Esophagus squamous epithelium (tissue), 5 donors: Measurements from ENCODE around the gene RASGRF2. TPM values are rescaled to one million over a fixed set of nuclear protein-coding genes. Genes with fewer than 3 reads are reported as not detected.

Source experiments
- DNase-seq: peaks from one replicate; lab custom pipeline; 2025; lab: John Stamatoyannopoulos, UW
- H3K27ac ChIP-seq, 4 donors: fragments of 200-600 bp; sonication (generic); one replicate each; pipeline ENCODE4 v1.5.1; 2016 to 2019; ENCODE audit warnings: mild to moderate bottlenecking in 1 of 4
- H3K27me3 ChIP-seq, 4 donors: fragments of 200-600 bp; sonication (generic); 1 replicate in 3 of 4; 2 replicates in 1 of 4; pipeline versions ENCODE4 v1.5.1 to v1.6.0; 2017 to 2021; ENCODE audit warnings: antibody characterized with exemption in 1 of 4
- H3K36me3 ChIP-seq, 3 donors: fragments of 200-600 bp; sonication (generic); one replicate each; pipeline ENCODE4 v1.5.1; 2016 to 2019
- H3K4me1 ChIP-seq, 3 donors: fragments of 200-600 bp; sonication (generic); one replicate each; pipeline ENCODE4 v1.5.1; 2017 to 2019
- H3K4me3 ChIP-seq, 4 donors: fragments of 200-600 bp; sonication (generic); 1 replicate in 3 of 4; 2 replicates in 1 of 4; pipeline ENCODE4 v1.5.1; 2016 to 2019; ENCODE audit warnings: mild to moderate bottlenecking in 2 of 4, moderate library complexity in 1 of 4
- H3K9me3 ChIP-seq, 3 donors: fragments of 200-600 bp; sonication (generic); one replicate each; pipeline ENCODE4 v1.5.1; 2016 to 2019
- CTCF ChIP-seq, 6 experiments: fragments of 450-650 bp in 4 of 6; fragments of 200-600 bp in 2 of 6; sonication (generic) in 2 of 6; IDR thresholded peaks; one replicate each; pipeline ENCODE4 v1.5.1; 2016 to 2019; ENCODE audit warnings: antibody characterized with exemption in 6 of 6, mild to moderate bottlenecking in 4 of 6, moderate library complexity in 4 of 6
- POLR2A ChIP-seq, 4 donors: fragments of 450-650 bp; IDR thresholded peaks; one replicate each; pipeline ENCODE4 v1.6.1; 2017; ENCODE audit warnings: antibody characterized with exemption in 4 of 4, mild to moderate bottlenecking in 4 of 4, moderate library complexity in 3 of 4
- WGBS, 2 donors: methylation state at CpG; one replicate each; pipeline ENCODE4 v1.1.5; 2018; 5-methylcytosine and 5-hydroxymethylcytosine counted together
- intact Hi-C: fragments of 100-400 bp; cut with DNase I; formaldehyde crosslinking; loops from one replicate; pipeline ENCODE4 v1.15.0; 2022
- total RNA-seq, 4 donors: library from RNA; depleted of rRNA; stranded (reverse); fragments of >200 nt; gene quantifications; one replicate each; pipeline ENCODE4 v1.1.0, GENCODE V29; 2016
- donor health status: DM: yes; HTN: yes; CAD: no.

The RASGRF2 gene
- total RNA-seq, 4 donors from 2014 or later, result 0.49 to 3.2 (median 0.62) TPM

DNA sequence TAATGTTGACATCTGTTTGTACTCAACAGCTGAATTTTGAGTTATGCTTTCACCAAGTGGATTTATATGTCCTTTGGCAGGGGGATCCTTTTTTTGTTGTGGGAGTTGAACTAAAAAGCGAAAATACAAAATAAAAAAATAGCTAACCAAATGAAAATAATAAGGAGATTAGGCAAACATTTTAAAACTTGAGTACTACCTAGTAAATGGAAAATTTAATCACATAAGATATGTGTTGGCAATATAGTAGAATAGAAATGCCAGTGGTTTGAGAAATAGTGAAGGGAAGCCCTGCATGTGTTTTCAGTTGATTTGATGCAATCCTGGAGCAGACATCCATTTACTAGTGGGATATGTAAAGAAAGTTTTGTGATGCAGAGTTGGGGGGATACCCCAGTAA is 98.0 kb downstream of the RASGRF2 start:
- Histone ChIP-seq H3K4me3 (no peak overlapping the region), H3K4me1 (no peaks in the 10 kb centered on the region), H3K36me3 (no peaks in the 10 kb centered on the region), H3K27ac (no peak overlapping the region), H3K9me3 (no peaks in the 10 kb centered on the region), H3K27me3 (no peaks in the 10 kb centered on the region)
- TF ChIP-seq CTCF (IDR thresholded peaks at IDR 0.05) (no peak), POLR2A (IDR thresholded peaks at IDR 0.05) (no peak)
- 55 to 87% methylated on average over 1 of the region's 1 CpG for WGBS, 2 donors
- DNase-seq, result no peak
- intact Hi-C loops, result no loop called here

DNA sequence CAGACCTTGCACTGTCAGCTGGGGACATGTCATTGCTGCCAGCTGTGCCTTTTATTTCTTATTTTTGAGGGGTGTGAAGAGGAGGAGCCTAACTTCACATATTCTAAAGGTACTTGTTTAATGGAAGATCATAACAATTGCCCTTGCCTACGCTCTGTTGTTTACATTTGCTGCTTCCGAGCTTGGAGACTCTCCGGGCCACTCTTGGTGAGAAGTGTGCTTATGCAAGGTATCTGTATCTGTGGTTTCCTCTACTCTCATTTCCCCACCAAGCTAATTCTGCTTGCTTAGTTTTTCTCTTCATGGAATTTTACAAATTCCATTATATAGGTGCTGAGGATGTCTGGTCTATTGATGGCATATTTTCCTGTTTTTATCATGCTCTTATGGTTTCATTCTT is 105.3 kb downstream of the RASGRF2 start:
- no peak for DNase-seq
- TF ChIP-seq POLR2A (IDR thresholded peaks at IDR 0.05) (no peak), CTCF (IDR thresholded peaks at IDR 0.05) (no peak)
- Histone ChIP-seq H3K4me1 (no peaks in the 10 kb centered on the region), H3K9me3 (peaks cover 0 to 5% (median 0%) of the 10 kb centered on the region in 3 donors), H3K27ac (no peak overlapping the region), H3K36me3 (no peaks in the 10 kb centered on the region), H3K27me3 (no peaks in the 10 kb centered on the region), H3K4me3 (no peak overlapping the region)
- intact Hi-C loops, result no loop called here
- WGBS, 2 donors, result 31 to 35% methylated on average over 3 of the region's 3 CpGs

DNA sequence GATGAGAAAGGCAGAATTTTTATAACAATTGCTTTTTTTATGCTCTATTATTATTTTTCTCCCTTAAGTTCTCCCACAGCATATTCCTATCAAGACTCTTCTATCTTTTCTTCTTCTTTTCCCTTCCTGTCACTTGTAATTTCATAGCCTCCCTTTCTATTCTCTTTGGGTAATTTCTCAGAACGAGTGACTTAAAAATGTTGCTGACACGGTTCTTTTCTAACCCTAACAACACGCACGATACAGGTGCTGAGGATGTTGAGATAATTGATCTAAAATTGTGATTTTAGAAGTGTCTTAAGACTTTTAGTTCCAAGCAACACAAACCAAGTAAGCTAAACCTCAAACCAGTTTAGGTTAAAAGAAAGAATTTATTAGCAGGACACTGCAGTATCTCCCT is 105.9 kb downstream of the RASGRF2 start:
- peaks cover 0 to 5% (median 0%) of the 10 kb centered on the region in 3 donors for H3K9me3 ChIP-seq
- no peaks in the 10 kb centered on the region for H3K36me3 ChIP-seq
- H3K4me3 ChIP-seq, result no peak overlapping the region
- 89 to 96% methylated on average over 4 of the region's 4 CpGs for WGBS, 2 donors
- DNase-seq, result no peak
- TF ChIP-seq POLR2A (IDR thresholded peaks at IDR 0.05) (no peak), CTCF (IDR thresholded peaks at IDR 0.05) (no peak)
- intact Hi-C loops, result no loop called here
- H3K4me1 ChIP-seq, result no peaks in the 10 kb centered on the region
- H3K27me3 ChIP-seq, result no peaks in the 10 kb centered on the region
- no peak overlapping the region for H3K27ac ChIP-seq

DNA sequence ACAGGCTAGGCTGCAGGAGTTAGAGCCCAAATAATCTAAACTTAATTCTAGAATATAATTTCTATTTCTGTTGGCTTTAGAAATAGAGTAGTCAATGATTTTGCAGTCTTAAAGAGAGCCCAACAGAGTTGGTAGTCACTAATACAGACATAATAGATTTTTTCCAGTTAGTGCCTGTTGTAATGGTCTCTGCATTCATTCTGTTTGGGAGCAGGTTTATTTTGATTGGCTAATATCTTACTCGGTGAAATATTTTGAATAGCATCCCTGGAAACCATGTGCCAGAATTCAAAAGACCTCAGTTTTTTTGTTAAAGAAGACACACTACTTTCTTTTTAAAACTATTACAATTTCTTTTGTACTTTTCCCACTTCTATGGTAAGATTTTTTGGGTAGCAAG is 107.2 kb downstream of the RASGRF2 start:
- 55 to 64% methylated on average over 1 of the region's 1 CpG for WGBS, 2 donors
- Histone ChIP-seq H3K4me3 (no peak overlapping the region), H3K36me3 (no peaks in the 10 kb centered on the region), H3K27ac (no peak overlapping the region), H3K9me3 (peaks cover 0 to 5% (median 0%) of the 10 kb centered on the region in 3 donors), H3K27me3 (no peaks in the 10 kb centered on the region), H3K4me1 (no peaks in the 10 kb centered on the region)
- intact Hi-C loops, result no loop called here
- no peak for DNase-seq
- TF ChIP-seq CTCF (IDR thresholded peaks at IDR 0.05) (no peak), POLR2A (IDR thresholded peaks at IDR 0.05) (no peak)

DNA sequence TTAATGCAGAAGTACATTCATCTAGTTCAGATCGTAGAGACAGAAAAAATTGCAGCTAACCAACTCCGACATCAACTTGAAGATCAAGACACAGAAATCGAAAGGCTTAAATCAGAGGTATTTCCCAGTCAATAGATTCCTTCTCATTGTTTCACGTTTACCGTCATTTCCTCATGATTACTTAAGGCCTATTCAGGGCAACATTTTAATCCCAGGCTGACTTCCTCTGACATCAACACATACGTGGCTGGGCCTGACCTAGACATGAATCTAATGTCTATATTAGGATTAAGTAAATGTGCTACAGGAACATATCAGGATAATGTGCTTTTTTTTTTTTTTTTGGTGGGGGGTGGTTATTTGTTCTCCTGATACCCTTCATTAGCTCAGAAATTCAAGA is 107.9 kb downstream of the RASGRF2 start:
- no peaks in the 10 kb centered on the region for H3K36me3 ChIP-seq
- WGBS, 2 donors, result 45 to 52% methylated on average over 6 of the region's 6 CpGs
- DNase-seq, result no peak
- H3K4me3 ChIP-seq, result no peak overlapping the region
- H3K9me3 ChIP-seq, result peaks cover 0 to 5% (median 0%) of the 10 kb centered on the region in 3 donors
- H3K4me1 ChIP-seq, result no peaks in the 10 kb centered on the region
- TF ChIP-seq POLR2A (IDR thresholded peaks at IDR 0.05) (no peak), CTCF (IDR thresholded peaks at IDR 0.05) (no peak)
- H3K27ac ChIP-seq, result peak overlapping the region in 1 of 4 donors; percentile 49
- intact Hi-C loops, result no loop called here
- H3K27me3 ChIP-seq, result no peaks in the 10 kb centered on the region
